ENCODE measurements around the gene NEO1.

Gene NEO1

DNA sequence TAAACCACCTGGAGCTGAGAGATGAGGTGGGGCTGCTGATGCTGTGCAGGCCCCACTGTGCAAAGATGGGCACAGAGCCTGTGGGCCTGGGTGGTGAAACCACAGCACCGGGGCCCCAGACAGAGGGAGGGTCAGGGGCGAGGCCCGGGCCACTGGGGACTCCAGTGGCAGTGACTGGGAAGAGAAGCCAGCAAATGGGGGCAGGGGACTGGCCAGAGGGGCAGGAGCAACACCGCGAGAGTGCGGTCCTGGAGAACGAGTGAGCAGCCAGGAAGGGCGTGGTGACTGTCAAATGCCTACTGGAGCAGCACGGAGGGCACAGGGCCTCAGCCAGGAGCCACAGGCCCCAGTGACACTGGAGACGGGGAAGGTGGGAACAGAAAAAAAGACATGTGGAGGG lies 276.7 kb downstream of the NEO1 start:
- ATAC-seq = no peak
- TF ChIP-seq RARB (CRISPR knock-in tag; IDR thresholded peaks at IDR 0.05) (no peak), TCF4 (CRISPR knock-in tag; IDR thresholded peaks at IDR 0.05; ENCODE audit: borderline replicate concordance) (no peak)

DNA sequence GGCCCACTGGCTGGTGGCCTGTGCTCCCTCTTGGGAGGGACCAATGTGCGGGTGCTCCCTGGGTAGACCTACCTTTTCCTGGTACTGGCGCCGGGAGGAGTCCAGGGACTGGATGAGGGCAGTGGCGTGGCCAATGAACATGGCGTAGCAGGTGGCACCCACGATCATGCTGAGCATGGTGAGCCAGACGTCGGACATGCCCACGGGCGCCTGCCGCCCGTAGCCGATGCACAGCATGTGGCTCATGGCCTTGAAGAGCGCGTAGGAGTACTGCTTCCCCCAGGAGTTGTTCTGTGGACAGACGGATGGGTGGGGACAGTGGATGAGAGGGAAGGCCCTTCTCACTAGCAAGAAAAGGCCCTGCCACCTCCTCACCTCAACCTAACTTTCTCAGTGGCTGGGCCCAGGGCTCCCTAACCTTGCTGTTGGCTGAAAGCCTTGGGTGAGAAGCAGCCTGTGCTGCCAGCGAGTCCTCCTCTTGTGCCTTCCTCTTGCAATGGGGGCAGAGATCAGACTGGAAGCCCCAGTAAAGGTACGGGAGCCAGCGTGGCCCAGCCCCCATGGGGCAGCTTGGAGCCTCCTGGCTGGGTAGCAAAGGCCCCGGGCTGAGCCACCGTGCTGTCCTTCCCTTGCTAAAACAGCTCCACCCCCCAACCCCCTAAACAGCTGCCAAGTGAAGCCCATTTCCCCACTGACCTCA lies 277.4 kb downstream of the NEO1 start:
- no peak for ATAC-seq
- TF ChIP-seq PPARA (CRISPR knock-in tag; IDR thresholded peaks at IDR 0.05; ENCODE audit: borderline replicate concordance) (no peak), TCF4 (CRISPR knock-in tag; IDR thresholded peaks at IDR 0.05; ENCODE audit: borderline replicate concordance) (no peak), ARNTL (CRISPR knock-in tag; IDR thresholded peaks at IDR 0.05; ENCODE audit: borderline replicate concordance, low read depth) (no peak), BACH2 (CRISPR knock-in tag; IDR thresholded peaks at IDR 0.05; ENCODE audit: borderline replicate concordance) (no peak), ESRRG (CRISPR knock-in tag; IDR thresholded peaks at IDR 0.05) (no peak), OSR1 (CRISPR knock-in tag; IDR thresholded peaks at IDR 0.05) (no peak), SNAI2 (CRISPR knock-in tag; IDR thresholded peaks at IDR 0.05) (no peak), ZNF8 (CRISPR knock-in tag; IDR thresholded peaks at IDR 0.05) (no peak)
- TF ChIP-seq, protein P1, sequence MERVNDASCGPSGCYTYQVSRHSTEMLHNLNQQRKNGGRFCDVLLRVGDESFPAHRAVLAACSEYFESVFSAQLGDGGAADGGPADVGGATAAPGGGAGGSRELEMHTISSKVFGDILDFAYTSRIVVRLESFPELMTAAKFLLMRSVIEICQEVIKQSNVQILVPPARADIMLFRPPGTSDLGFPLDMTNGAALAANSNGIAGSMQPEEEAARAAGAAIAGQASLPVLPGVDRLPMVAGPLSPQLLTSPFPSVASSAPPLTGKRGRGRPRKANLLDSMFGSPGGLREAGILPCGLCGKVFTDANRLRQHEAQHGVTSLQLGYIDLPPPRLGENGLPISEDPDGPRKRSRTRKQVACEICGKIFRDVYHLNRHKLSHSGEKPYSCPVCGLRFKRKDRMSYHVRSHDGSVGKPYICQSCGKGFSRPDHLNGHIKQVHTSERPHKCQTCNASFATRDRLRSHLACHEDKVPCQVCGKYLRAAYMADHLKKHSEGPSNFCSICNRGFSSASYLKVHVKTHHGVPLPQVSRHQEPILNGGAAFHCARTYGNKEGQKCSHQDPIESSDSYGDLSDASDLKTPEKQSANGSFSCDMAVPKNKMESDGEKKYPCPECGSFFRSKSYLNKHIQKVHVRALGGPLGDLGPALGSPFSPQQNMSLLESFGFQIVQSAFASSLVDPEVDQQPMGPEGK (CRISPR knock-in tag; IDR thresholded peaks at IDR 0.05; ENCODE audit: borderline replicate concordance) = no peak
- TF ChIP-seq, protein P2, sequence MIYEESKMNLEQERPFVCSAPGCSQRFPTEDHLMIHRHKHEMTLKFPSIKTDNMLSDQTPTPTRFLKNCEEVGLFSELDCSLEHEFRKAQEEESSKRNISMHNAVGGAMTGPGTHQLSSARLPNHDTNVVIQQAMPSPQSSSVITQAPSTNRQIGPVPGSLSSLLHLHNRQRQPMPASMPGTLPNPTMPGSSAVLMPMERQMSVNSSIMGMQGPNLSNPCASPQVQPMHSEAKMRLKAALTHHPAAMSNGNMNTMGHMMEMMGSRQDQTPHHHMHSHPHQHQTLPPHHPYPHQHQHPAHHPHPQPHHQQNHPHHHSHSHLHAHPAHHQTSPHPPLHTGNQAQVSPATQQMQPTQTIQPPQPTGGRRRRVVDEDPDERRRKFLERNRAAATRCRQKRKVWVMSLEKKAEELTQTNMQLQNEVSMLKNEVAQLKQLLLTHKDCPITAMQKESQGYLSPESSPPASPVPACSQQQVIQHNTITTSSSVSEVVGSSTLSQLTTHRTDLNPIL (CRISPR knock-in tag; IDR thresholded peaks at IDR 0.05; ENCODE audit: low read depth) = no peak
- TF ChIP-seq, protein P3, sequence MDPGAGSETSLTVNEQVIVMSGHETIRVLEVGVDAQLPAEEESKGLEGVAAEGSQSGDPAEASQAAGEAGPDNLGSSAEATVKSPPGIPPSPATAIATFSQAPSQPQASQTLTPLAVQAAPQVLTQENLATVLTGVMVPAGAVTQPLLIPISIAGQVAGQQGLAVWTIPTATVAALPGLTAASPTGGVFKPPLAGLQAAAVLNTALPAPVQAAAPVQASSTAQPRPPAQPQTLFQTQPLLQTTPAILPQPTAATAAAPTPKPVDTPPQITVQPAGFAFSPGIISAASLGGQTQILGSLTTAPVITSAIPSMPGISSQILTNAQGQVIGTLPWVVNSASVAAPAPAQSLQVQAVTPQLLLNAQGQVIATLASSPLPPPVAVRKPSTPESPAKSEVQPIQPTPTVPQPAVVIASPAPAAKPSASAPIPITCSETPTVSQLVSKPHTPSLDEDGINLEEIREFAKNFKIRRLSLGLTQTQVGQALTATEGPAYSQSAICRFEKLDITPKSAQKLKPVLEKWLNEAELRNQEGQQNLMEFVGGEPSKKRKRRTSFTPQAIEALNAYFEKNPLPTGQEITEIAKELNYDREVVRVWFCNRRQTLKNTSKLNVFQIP (CRISPR knock-in tag; IDR thresholded peaks at IDR 0.05; ENCODE audit: borderline replicate concordance, low read depth) = no peak
- TF ChIP-seq, protein P4, sequence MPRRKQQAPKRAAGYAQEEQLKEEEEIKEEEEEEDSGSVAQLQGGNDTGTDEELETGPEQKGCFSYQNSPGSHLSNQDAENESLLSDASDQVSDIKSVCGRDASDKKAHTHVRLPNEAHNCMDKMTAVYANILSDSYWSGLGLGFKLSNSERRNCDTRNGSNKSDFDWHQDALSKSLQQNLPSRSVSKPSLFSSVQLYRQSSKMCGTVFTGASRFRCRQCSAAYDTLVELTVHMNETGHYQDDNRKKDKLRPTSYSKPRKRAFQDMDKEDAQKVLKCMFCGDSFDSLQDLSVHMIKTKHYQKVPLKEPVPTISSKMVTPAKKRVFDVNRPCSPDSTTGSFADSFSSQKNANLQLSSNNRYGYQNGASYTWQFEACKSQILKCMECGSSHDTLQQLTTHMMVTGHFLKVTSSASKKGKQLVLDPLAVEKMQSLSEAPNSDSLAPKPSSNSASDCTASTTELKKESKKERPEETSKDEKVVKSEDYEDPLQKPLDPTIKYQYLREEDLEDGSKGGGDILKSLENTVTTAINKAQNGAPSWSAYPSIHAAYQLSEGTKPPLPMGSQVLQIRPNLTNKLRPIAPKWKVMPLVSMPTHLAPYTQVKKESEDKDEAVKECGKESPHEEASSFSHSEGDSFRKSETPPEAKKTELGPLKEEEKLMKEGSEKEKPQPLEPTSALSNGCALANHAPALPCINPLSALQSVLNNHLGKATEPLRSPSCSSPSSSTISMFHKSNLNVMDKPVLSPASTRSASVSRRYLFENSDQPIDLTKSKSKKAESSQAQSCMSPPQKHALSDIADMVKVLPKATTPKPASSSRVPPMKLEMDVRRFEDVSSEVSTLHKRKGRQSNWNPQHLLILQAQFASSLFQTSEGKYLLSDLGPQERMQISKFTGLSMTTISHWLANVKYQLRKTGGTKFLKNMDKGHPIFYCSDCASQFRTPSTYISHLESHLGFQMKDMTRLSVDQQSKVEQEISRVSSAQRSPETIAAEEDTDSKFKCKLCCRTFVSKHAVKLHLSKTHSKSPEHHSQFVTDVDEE (CRISPR knock-in tag; IDR thresholded peaks at IDR 0.05) = no peak

DNA sequence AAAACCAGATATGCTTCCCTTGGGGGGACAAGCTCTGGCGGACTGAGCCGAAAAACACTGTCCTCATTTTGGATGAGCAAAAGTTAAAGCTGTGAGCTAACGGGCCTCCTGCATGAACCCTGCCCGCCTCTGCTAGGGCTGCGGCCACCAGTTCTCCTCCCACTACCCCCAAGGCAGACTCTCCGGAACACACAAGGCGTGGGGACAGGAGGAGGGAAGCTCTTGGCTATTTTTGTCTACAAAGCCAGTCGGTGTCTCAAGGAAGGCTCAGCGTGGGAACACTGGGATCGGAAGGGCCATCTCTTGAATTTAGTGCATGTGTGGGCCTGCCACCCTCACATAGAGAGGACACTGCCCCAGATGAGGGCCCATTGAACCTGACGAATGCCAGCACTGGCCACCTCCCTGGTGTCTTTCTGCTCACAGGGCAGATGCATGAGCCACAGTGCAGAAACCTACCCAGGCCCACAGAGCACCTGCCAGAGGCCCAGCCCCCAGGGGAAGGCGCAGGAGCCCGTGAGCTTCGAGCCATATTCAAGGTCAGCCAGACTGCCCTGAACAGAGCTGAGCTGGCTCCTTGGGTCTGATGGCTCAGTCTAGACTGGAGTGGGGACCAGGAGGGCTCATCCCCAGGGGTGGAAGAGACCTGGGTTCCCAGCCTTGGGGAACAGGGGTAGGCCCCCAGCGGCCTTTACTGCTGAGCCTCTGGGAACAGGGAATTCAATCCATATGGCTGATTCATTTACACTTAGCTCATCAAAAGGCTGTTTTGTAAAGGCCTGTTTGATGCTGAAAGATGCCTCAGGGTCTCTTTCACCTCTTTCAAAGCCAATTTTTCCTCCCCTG lies 278.2 kb downstream of the NEO1 start:
- ATAC-seq = no peak
- TF ChIP-seq RARB (CRISPR knock-in tag; IDR thresholded peaks at IDR 0.05) (no peak), TCF4 (CRISPR knock-in tag; IDR thresholded peaks at IDR 0.05; ENCODE audit: borderline replicate concordance) (no peak), ZFP3 (CRISPR knock-in tag; IDR thresholded peaks at IDR 0.05) (no peak), SNAI2 (CRISPR knock-in tag; IDR thresholded peaks at IDR 0.05) (no peak), GLIS3 (CRISPR knock-in tag; IDR thresholded peaks at IDR 0.05) (no peak), ZC3H10 (CRISPR knock-in tag; IDR thresholded peaks at IDR 0.05) (no peak), TOX (CRISPR knock-in tag; IDR thresholded peaks at IDR 0.05; ENCODE audit: borderline replicate concordance) (no peak), ARNTL (CRISPR knock-in tag; IDR thresholded peaks at IDR 0.05; ENCODE audit: borderline replicate concordance, low read depth) (no peak), ESRRG (CRISPR knock-in tag; IDR thresholded peaks at IDR 0.05) (no peak), ZNF8 (CRISPR knock-in tag; IDR thresholded peaks at IDR 0.05) (no peak), ZFP30 (CRISPR knock-in tag; IDR thresholded peaks at IDR 0.05) (no peak), BACH2 (CRISPR knock-in tag; IDR thresholded peaks at IDR 0.05; ENCODE audit: borderline replicate concordance) (no peak)
- TF ChIP-seq, protein P1 (CRISPR knock-in tag; IDR thresholded peaks at IDR 0.05; ENCODE audit: borderline replicate concordance) = no peak
- TF ChIP-seq, protein P3 (CRISPR knock-in tag; IDR thresholded peaks at IDR 0.05; ENCODE audit: borderline replicate concordance, low read depth) = no peak
- TF ChIP-seq, protein P5, sequence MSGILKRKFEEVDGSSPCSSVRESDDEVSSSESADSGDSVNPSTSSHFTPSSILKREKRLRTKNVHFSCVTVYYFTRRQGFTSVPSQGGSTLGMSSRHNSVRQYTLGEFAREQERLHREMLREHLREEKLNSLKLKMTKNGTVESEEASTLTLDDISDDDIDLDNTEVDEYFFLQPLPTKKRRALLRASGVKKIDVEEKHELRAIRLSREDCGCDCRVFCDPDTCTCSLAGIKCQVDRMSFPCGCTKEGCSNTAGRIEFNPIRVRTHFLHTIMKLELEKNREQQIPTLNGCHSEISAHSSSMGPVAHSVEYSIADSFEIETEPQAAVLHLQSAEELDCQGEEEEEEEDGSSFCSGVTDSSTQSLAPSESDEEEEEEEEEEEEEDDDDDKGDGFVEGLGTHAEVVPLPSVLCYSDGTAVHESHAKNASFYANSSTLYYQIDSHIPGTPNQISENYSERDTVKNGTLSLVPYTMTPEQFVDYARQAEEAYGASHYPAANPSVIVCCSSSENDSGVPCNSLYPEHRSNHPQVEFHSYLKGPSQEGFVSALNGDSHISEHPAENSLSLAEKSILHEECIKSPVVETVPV (CRISPR knock-in tag; IDR thresholded peaks at IDR 0.05) = no peak
